Measurements from ENCODE around the gene TAF9B. TPM values are rescaled to one million over a fixed set of nuclear protein-coding genes. Genes with fewer than 3 reads are reported as not detected.

Gene TAF9B
- total RNA-seq, 1 donor from 2014 or later = 4.2 TPM

- FAIRE-seq (no peak), DNase-seq (ENCODE audit: low read depth) (peak; percentile 45)
- Histone ChIP-seq H3K27me3 (ENCODE audit: control insufficient read depth, insufficient read depth, low read length) (no peaks in the 10 kb centered on the region), H3K4me3 (ENCODE audit: low read depth, low read length) (peak overlapping the region; percentile 67), H3K36me3 (ENCODE audit: control insufficient read depth, insufficient read depth, low read length) (peaks cover 2% of the 10 kb centered on the region)
- TF ChIP-seq CTCF (IDR thresholded peaks at IDR 0.05; ENCODE audit: insufficient read depth, low read length, severe bottlenecking) = no peak
These were observed 34.8 kb downstream of the TAF9B start for GRCh38 chrX:78104447-78105176.

- FAIRE-seq (no peak), DNase-seq (ENCODE audit: low read depth) (peak; percentile 88)
- peaks cover 2% of the 10 kb centered on the region for H3K36me3 ChIP-seq (ENCODE audit: control insufficient read depth, insufficient read depth, low read length)
- H3K27me3 ChIP-seq (ENCODE audit: control insufficient read depth, insufficient read depth, low read length) = no peaks in the 10 kb centered on the region
- peak within 1 kb of the TSS; percentile 67 for H3K4me3 ChIP-seq (ENCODE audit: low read depth, low read length)
- TF ChIP-seq CTCF (IDR thresholded peaks at IDR 0.05; ENCODE audit: insufficient read depth, low read length, severe bottlenecking) = no peak
These were observed 35.6 kb downstream of the TAF9B start, which contains the start of gene PGK1 for GRCh38 chrX:78103623-78104446. TSS of gene PGK1 (plus strand) at chrX:78104248. CDS start at chrX:78104341, 93 bp downstream.

- no peak for TF ChIP-seq CTCF (IDR thresholded peaks at IDR 0.05; ENCODE audit: insufficient read depth, low read length, severe bottlenecking)
- peak overlapping the region; percentile 43 for H3K4me3 ChIP-seq (ENCODE audit: low read depth, low read length)
- H3K27me3 ChIP-seq (ENCODE audit: control insufficient read depth, insufficient read depth, low read length) = no peaks in the 10 kb centered on the region
- no peak for FAIRE-seq
- DNase-seq (ENCODE audit: low read depth) = no peak
- peaks cover 2% of the 10 kb centered on the region for H3K36me3 ChIP-seq (ENCODE audit: control insufficient read depth, insufficient read depth, low read length)
These were observed 36.3 kb downstream of the TAF9B start for GRCh38 chrX:78103001-78103622.

- TF ChIP-seq CTCF (IDR thresholded peaks at IDR 0.05; ENCODE audit: insufficient read depth, low read length, severe bottlenecking) = no peak
- no peak for DNase-seq (ENCODE audit: low read depth)
- Histone ChIP-seq H3K4me3 (ENCODE audit: low read depth, low read length) (no peak overlapping the region), H3K36me3 (ENCODE audit: control insufficient read depth, insufficient read depth, low read length) (peaks cover 1% of the 10 kb centered on the region), H3K27me3 (ENCODE audit: control insufficient read depth, insufficient read depth, low read length) (no peaks in the 10 kb centered on the region)
- no peak for FAIRE-seq
These were observed 37.4 kb downstream of the TAF9B start for GRCh38 chrX:78102091-78102490.

- no peaks in the 10 kb centered on the region for H3K27me3 ChIP-seq (ENCODE audit: control insufficient read depth, insufficient read depth, low read length)
- DNase-seq (ENCODE audit: low read depth) (no peak), FAIRE-seq (no peak)
- no peaks in the 10 kb centered on the region for H3K36me3 ChIP-seq (ENCODE audit: control insufficient read depth, insufficient read depth, low read length)
- H3K4me3 ChIP-seq (ENCODE audit: low read depth, low read length) = no peak overlapping the region
- TF ChIP-seq CTCF (IDR thresholded peaks at IDR 0.05; ENCODE audit: insufficient read depth, low read length, severe bottlenecking) = no peak
These were observed 41.3 kb downstream of the TAF9B start for GRCh38 chrX:78098108-78098507.

All from bronchial epithelial cell (primary cell).